C4-2B (cell line): ENCODE measurements around the gene PLIN5.

Source experiments
- CTCF ChIP-seq: fragments of 450-650 bp; conservative IDR thresholded peaks from 2 replicates; pipeline ENCODE4 v1.5.1; 2017; ENCODE audit warnings: mild to moderate bottlenecking
- ZFX ChIP-seq: fragments of 450-650 bp; IDR thresholded peaks from 2 replicates; pipeline ENCODE4 v1.6.1; 2017

GRCh38 chr19:4528843-4529242, 6.2 kb downstream of the PLIN5 start:
- TF ChIP-seq CTCF, result no peak
- no peak for TF ChIP-seq ZFX
